GM19239 (cell line): ENCODE data around the gene PTPRD.
"Not testable (repeated sequence)": the region's sequence is repeated elsewhere in the genome, so short reads cannot be mapped to it uniquely, and the experiment has no call there.

Experiments
- DNase-seq: peaks from one replicate; pipeline ENCODE4 v3.0.0; 2011; ENCODE audit warnings: low spot score; ENCODE audit not compliant: insufficient read length
- FAIRE-seq: peaks from 2 replicates; lab custom pipeline; 2011; peaks lifted over from hg19 to GRCh38; lab: Jason Lieb, UNC

The PTPRD gene

DNA sequence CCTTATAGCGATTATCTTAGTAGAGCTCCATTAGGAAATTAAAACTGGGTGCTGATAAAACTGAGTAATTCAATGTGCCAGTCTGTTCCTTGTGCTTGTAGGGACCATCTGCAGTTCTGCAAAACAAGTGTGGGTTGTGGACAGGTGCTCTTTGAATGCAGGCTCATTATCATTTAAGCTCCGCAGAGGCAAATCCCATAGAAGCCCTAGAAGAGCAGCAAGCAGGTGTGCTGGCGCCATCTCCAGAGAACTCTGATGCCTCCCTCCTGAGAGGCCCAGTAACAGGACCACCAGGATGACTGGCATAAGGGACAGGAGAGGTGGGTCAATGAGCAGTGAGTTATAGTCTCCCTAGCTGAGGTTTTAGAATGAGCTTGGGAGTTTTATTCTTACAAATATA, 1470.8 kb downstream of the PTPRD start:
- DNase-seq, result no peak
- FAIRE-seq, result no peak

DNA sequence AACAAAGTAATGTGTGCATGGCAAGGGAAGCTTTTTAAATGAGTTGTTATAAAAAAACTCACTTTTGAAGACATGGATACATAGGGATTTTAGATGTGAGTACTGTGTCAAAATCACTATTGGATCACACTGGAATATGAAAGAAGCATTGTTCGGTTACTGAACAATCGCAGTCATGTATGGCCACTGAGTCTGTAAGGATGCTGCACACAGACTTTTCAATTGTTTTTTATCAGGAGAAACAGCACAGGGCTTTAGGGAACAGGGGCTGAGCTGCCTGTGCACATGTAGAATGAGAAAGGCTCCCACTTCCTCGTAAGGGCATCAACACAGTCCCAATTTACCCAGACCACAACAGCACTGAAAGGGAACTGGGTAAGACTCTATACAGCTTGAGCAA, 1479.3 kb downstream of the PTPRD start:
- FAIRE-seq (no peak), DNase-seq (no peak)

- FAIRE-seq, result no peak
Observed at GRCh38 chr9:9124616-9125015, 1488.2 kb downstream of the PTPRD start.

DNA sequence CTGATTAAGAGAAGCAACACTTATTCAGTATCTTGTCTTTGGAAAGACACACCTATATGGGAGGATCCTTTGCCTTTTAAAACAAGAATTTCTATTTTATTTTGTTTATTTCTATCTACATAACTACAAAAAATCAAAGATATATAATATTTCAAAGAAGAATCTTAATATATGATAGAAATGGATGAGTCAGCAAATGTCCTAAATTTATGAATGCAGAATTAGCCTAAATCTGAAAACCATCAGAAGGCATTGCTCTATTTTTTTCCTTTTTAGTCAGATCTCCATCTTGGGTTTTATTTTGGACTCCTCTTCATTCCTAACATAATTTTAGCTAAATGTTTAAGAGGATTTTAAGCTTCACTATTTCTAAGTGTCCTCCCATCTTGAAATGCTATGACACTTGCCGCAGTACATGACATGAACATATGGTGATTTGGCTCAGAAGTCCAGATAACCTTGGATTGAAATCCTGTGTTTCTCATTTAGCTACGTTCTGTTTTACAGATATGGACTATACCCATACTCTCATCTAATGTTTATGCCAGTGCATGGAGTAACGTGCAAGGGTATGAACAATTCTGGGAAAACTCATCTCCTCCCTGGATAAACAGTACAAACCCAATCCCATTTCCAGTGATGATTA, 1490.4 kb downstream of the PTPRD start:
- DNase-seq (no peak), FAIRE-seq (no peak)

More at GRCh38 chr9:9124616-9125015, 1488.2 kb downstream of the PTPRD start:
- DNase-seq, result no peak

- FAIRE-seq (no peak), DNase-seq (no peak)
Observed at GRCh38 chr9:9117866-9118265, 1494.9 kb downstream of the PTPRD start.

- DNase-seq (no peak), FAIRE-seq (no peak)
Observed at GRCh38 chr9:9112001-9112720, 1500.6 kb downstream of the PTPRD start.

- FAIRE-seq (no peak), DNase-seq (no peak)
Observed at GRCh38 chr9:9108641-9109040, 1504.2 kb downstream of the PTPRD start.

GRCh38 chr9:9102295-9102694, 1510.5 kb downstream of the PTPRD start:
- DNase-seq, result no peak

DNA sequence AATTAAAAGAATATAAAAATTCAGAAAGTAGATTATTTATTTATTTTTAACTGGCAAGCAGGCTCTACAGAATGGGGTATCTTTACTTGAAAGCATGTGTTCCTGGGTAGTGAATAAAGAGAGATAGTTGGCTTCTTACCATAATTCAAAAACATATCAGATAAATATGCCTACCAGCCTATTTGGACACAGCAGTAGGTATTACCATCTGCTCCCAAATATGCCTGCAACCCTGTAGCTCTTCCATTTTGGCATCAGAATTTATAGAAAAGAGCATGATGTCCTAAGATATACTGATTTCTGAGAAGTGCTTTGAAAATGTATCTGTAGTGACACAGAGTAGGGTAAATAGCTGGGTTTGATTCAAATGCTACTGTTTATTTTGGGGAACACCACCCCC, 1512.7 kb downstream of the PTPRD start:
- DNase-seq (no peak), FAIRE-seq (no peak)

More at GRCh38 chr9:9102295-9102694, 1510.5 kb downstream of the PTPRD start:
- no peak for FAIRE-seq

DNA sequence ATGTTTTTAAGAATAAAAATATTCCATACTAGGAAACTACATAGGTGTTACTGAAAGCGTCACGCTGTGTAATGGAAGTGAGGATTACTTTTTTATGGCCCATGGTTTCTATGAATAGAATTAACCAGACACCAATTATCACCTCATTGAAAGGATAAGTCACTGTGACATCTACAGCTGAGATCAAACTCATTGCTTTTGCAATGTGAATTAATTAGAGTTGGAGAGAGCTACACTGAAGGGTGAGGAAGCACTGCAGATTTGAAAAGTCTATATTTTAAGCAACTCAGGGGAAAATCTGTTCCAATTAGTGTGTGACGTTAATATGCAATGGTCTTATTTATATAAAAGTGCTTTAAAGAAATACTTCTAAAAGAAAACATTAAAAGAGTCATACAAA, 1513.2 kb downstream of the PTPRD start:
- FAIRE-seq, result no peak
- DNase-seq, result no peak

GRCh38 chr9:9097254-9097653, 1515.5 kb downstream of the PTPRD start:
- FAIRE-seq, DNase-seq: not testable (repeated sequence)

DNA sequence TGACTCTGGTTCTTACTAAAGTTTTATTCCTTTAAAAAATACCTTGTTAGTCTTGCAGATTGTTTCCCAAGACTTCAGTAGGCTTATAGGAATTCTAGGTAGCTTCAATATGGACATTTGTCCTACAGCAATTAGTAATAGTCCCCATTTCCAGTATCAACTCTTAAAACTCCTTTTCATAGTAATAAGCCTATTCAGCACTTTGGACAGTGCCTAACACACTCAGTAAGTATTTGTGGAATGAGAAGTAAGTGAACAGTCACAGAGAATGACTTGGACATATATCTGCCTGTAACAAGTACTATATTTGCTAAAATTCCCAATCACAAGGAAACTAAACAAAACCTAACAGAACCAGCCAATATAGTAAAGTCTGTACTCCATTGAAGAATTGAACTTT, 1521.4 kb downstream of the PTPRD start:
- no peak for DNase-seq
- FAIRE-seq, result no peak

- FAIRE-seq (no peak), DNase-seq (no peak)
Observed at GRCh38 chr9:9079473-9079872, 1533.3 kb downstream of the PTPRD start.

GRCh38 chr9:9078301-9078700, 1534.5 kb downstream of the PTPRD start:
- FAIRE-seq, result no peak
- DNase-seq, result no peak

GRCh38 chr9:9061627-9062026, 1551.2 kb downstream of the PTPRD start:
- no peak for FAIRE-seq
- no peak for DNase-seq

DNA sequence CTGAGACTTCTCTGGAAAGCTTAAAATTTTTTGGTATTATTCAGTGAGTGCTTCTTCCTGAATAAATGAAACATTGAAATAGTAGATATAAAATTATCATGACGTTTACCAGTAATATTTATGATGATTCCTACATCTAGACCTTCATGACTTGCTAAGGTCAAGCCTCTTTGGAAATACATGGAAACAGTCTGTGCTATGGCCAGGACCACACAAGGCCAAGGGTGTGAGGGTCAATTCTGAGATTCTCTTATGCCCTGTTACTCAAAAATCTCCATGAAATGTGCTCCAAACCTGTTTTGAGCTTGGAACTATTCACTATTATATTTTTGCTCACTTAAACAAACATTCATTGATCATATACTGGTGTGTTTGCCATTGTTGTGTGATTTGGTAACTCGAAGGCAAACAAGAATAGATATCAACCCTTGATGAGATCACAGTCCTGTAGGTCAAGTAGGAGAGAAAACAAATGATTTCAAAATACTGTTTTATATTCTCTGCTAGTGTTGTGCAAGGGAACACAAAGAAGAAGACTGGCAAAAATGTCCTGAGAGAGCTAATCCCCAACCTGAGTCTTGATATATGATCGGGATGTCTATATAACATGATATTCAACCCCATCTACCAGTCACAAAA, 1558.3 kb downstream of the PTPRD start:
- FAIRE-seq, result no peak
- DNase-seq, result no peak

DNA sequence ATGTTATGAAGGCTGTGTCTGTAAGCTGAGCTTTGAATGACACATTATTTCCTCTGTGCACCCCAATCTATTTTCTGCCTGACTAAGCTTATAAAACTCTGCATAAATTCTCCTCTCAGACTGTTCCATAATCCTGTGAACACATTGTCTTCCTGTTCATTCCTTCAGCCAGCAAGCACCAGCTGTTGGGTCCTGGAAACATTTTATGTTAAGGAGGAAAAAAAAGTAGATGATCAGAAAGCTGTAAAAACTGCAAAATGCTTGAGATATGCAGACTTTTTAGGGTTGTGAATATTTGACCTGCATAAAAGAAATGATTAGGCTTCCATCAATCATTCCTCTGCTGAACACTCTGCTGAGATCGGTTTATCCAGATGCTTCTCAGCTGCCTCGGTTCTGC, 1567.2 kb downstream of the PTPRD start:
- DNase-seq (no peak), FAIRE-seq (no peak)

GRCh38 chr9:9045072-9045471, 1567.7 kb downstream of the PTPRD start:
- no peak for FAIRE-seq
- DNase-seq, result no peak

GRCh38 chr9:9043788-9044187, 1569.0 kb downstream of the PTPRD start:
- not testable (repeated sequence) for FAIRE-seq, DNase-seq

DNA sequence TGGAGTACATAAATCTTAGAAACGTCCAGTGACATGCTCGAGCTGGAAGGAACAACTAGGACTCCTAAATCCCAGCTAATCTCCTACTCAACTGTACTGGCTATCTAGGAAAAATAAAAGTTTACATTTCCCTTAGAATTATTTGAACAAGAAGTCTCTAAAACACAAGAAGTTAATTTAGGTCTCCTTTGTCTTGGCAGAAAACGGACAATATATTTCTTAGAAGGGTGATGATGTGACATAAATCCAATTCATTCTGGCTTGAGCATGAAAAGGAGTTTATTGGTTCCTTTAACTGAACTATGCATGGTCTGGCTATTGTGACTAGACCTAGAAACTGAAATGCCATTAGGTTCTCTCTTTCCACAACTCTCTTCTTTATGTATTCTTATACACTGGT, 1571.0 kb downstream of the PTPRD start:
- FAIRE-seq (no peak), DNase-seq (no peak)

GRCh38 chr9:9033022-9033421, 1579.8 kb downstream of the PTPRD start:
- FAIRE-seq (no peak), DNase-seq (no peak)
